Measurements from ENCODE around the gene POP5. TPM values are rescaled to one million over a fixed set of nuclear protein-coding genes. Genes with fewer than 3 reads are reported as not detected.
A peak's percentile ranks its signal among the peaks of the same experiment; 100 is the strongest.

The POP5 gene
- total and polyA plus RNA-seq, 8 donors, result 37.9 to 52.6 (median 49.6) TPM

DNA sequence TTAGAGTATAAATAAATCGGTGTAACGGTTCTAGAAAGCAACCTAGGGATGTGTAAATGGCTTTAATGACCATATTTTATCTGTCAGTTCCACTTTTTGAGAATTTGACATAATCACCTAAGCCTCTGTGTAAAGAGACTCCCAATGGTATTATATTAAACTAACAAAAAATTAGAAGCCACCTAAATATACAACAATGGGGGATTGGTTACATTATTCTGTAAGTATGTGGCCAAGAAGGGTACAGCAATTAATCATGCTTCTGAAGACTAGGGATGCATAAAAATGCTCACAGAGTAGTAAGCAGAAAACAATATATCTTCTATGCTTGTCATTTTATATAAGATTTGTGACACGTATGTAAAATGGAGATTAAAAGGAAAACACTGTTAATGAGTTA lies 36.5 kb downstream of the POP5 start:
- H3K36me3 ChIP-seq, result peaks cover 3 to 58% of the 10 kb centered on the region in 2 donors
- no peak overlapping the region for H3K27ac ChIP-seq
- intact Hi-C loops (cut with DNase I), result no loop called here
- DNase-seq (no peak), ATAC-seq (no peak)
- H3K4me1 ChIP-seq, result peaks cover 14 to 83% of the 10 kb centered on the region in 2 donors
- H3K9me3 ChIP-seq, result no peaks in the 10 kb centered on the region
- H3K27me3 ChIP-seq, result no peaks in the 10 kb centered on the region
- H3K4me3 ChIP-seq, result no peak overlapping the region
- TF ChIP-seq, protein P1, sequence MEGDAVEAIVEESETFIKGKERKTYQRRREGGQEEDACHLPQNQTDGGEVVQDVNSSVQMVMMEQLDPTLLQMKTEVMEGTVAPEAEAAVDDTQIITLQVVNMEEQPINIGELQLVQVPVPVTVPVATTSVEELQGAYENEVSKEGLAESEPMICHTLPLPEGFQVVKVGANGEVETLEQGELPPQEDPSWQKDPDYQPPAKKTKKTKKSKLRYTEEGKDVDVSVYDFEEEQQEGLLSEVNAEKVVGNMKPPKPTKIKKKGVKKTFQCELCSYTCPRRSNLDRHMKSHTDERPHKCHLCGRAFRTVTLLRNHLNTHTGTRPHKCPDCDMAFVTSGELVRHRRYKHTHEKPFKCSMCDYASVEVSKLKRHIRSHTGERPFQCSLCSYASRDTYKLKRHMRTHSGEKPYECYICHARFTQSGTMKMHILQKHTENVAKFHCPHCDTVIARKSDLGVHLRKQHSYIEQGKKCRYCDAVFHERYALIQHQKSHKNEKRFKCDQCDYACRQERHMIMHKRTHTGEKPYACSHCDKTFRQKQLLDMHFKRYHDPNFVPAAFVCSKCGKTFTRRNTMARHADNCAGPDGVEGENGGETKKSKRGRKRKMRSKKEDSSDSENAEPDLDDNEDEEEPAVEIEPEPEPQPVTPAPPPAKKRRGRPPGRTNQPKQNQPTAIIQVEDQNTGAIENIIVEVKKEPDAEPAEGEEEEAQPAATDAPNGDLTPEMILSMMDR (IDR thresholded peaks at IDR 0.05), result no peak

DNA sequence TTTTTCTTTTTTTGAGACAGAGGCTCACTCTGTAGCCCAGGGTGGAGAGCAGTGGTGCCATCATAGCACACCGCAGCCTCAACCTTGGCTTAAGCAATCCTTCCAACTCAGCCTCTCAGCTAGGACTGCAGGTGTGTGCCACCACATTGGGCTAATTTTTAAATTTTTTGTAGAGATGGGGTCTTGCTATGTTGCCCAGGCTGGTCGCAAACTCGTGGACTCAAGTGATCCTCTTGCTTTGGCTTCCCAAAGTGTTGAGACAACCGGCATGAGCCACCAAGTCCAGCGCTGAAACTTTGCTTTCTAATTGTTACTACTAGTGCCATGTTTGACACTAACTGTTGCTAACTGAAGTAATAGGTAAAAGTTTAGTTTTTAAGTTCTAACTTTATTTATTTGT lies 39.0 kb downstream of the POP5 start:
- Histone ChIP-seq H3K36me3 (peaks cover 3 to 33% of the 10 kb centered on the region in 2 donors), H3K4me3 (no peak overlapping the region), H3K4me1 (peaks cover 32 to 87% of the 10 kb centered on the region in 2 donors), H3K9me3 (no peaks in the 10 kb centered on the region), H3K27me3 (no peaks in the 10 kb centered on the region), H3K27ac (no peak overlapping the region)
- TF ChIP-seq, protein P1 (IDR thresholded peaks at IDR 0.05), result no peak
- intact Hi-C loops (cut with DNase I), result no loop called here
- no peak for ATAC-seq
- no peak for DNase-seq

DNA sequence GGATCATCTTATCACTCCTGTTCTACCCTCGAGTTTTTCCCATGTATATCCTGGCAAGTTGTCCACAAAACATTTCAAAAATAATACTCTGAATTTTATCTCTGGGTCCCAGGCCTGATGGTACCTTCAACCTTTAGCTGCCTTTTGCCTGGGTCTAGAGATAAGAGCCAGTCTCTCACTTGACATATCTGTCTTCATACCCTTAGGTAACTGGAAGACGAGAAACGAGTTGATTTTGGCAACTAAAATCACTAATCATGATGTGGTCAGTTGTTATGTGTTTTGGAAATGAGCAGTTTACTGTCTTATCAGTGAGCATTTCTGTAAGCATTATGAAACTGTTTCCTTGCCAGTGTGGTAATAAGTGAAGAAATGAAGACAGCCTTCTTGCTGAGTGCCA lies 40.8 kb downstream of the POP5 start:
- Histone ChIP-seq H3K9me3 (no peaks in the 10 kb centered on the region), H3K27ac (peak overlapping the region in 1 of 2 donors; percentile 76), H3K36me3 (peaks cover 0 to 17% of the 10 kb centered on the region in 2 donors), H3K27me3 (no peaks in the 10 kb centered on the region), H3K4me3 (no peak overlapping the region), H3K4me1 (peaks cover 45 to 96% of the 10 kb centered on the region in 2 donors)
- DNase-seq (no peak), ATAC-seq (no peak)
- intact Hi-C loops (cut with DNase I), result no loop called here
- TF ChIP-seq, protein P1 (IDR thresholded peaks at IDR 0.05), result no peak

DNA sequence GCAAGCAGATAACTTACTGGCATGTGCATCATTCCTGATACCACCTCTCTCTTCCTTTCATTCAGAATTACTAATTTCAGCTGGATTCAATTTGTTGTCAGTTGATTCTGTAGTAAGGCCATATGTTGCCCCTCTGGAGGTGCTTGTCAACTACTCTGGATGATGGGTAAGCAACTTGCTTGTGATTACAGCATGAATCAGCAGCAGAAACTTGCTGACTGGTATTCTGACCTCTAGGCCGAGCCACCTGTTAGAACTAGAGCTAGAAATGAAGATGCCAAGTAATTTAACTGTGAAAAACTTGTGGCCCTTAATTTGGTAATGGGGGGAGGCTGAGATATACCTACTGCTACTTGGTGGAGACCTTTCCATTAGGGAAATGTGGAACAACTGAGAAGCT lies 41.9 kb downstream of the POP5 start:
- Histone ChIP-seq H3K9me3 (no peaks in the 10 kb centered on the region), H3K27ac (peak overlapping the region; percentile 76 to 77), H3K27me3 (no peaks in the 10 kb centered on the region), H3K36me3 (peaks cover 0 to 16% of the 10 kb centered on the region in 2 donors), H3K4me1 (peaks cover 44 to 93% of the 10 kb centered on the region in 2 donors), H3K4me3 (peak overlapping the region in 1 of 2 donors; percentile 99)
- intact Hi-C loops (cut with DNase I), result no loop called here
- DNase-seq (no peak), ATAC-seq (no peak)
- TF ChIP-seq, protein P1 (IDR thresholded peaks at IDR 0.05), result no peak

DNA sequence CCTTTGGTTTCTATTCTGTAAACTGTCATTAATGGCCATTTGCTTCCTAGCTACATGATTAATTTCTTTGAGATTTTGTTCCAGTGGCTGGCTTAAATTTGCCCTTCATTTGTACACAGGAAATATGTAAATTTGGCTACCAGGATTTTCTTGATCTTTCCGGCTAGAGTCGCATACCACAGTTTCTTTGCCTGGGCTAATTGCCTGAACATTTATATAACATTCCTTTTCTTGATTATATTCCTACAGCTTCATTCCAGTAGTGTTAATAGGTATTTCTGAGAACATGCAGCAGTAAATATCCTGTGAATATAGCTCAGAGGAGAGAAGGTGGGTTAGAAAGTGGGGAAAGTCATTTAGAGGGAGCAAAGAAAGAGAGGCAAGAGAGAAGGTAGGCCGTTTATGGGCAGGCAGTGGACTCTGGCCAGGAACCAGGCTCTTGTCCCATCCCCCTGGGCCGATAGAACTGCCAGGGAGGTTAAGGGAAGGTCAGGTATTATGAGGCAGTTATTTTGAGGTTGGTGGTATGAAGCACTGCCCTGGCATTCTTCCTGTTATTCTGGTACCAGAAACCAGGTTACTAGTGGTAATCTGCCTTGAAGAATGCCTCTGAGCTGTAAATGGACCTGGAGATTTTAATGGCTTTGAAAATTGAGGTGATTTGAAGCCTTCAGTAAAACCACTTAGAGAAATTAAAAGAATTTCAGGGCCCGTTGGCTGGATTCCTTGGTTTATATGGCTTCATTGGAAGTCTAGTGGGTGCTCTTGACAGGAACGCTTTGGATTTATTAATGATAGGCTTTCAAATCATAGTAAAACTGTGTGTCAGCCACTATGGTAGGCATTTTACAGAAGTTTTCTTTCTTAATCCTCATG lies 42.7 kb downstream of the POP5 start:
- H3K4me3 ChIP-seq, result peak overlapping the region in 1 of 2 donors; percentile 99
- peak; percentile 71 for ATAC-seq
- H3K9me3 ChIP-seq, result no peaks in the 10 kb centered on the region
- TF ChIP-seq, protein P1 (IDR thresholded peaks at IDR 0.05), result no peak
- no peaks in the 10 kb centered on the region for H3K27me3 ChIP-seq
- intact Hi-C loops (cut with DNase I), result no loop called here
- peaks cover 44 to 90% of the 10 kb centered on the region in 2 donors for H3K4me1 ChIP-seq
- H3K36me3 ChIP-seq, result peaks cover 0 to 11% of the 10 kb centered on the region in 2 donors
- H3K27ac ChIP-seq, result peak overlapping the region; percentile 76 to 77
- DNase-seq, result peak in 1 of 4 donors; percentile 60

Data from left lung (tissue), 10 donors.